ENCODE results near the gene OLAH. TPM values are rescaled to one million over a fixed set of nuclear protein-coding genes. Genes with fewer than 3 reads are reported as not detected.

The OLAH gene
- total RNA-seq, 3 donors from 2014 or later: 0.16 TPM; not detected in 2

- no peak for ATAC-seq
- no peak for DNase-seq
- no peak overlapping the region for H3K4me3 ChIP-seq
- TF ChIP-seq CTCF (IDR thresholded peaks at IDR 0.05): no peak
- no peaks in the 10 kb centered on the region for H3K36me3 ChIP-seq (ENCODE audit: low read depth)
- no peaks in the 10 kb centered on the region for H3K4me1 ChIP-seq (ENCODE audit: low read depth)
- intact Hi-C loops (cut with DNase I, micrococcal nuclease): no loop called here
- no peaks in the 10 kb centered on the region for H3K9me3 ChIP-seq
These were observed 16.0 kb upstream of the OLAH start for GRCh38 chr10:15027741-15028140.

GRCh38 chr10:15035385-15036301, 8.1 kb upstream of the OLAH start:
- TF ChIP-seq CTCF (IDR thresholded peaks at IDR 0.05): no peak
- no peak overlapping the region for H3K4me3 ChIP-seq
- H3K9me3 ChIP-seq: no peaks in the 10 kb centered on the region
- ATAC-seq (peak; percentile 29), DNase-seq (peak in 2 of 3 donors; percentile 24 to 27)
- no peaks in the 10 kb centered on the region for H3K4me1 ChIP-seq (ENCODE audit: low read depth)
- intact Hi-C loops (cut with DNase I, micrococcal nuclease): no loop called here
- no peaks in the 10 kb centered on the region for H3K36me3 ChIP-seq (ENCODE audit: low read depth)

- no peaks in the 10 kb centered on the region for H3K4me1 ChIP-seq (ENCODE audit: low read depth)
- no peaks in the 10 kb centered on the region for H3K9me3 ChIP-seq
- ATAC-seq: peak; percentile 43
- H3K36me3 ChIP-seq (ENCODE audit: low read depth): no peaks in the 10 kb centered on the region
- no peak for TF ChIP-seq CTCF (IDR thresholded peaks at IDR 0.05)
- DNase-seq: no peak
- intact Hi-C loops (cut with DNase I, micrococcal nuclease): no loop called here
- H3K4me3 ChIP-seq: no peak overlapping the region
These were observed 6.1 kb upstream of the OLAH start for GRCh38 chr10:15037691-15038090.

- ATAC-seq: no peak
- Histone ChIP-seq H3K4me1 (ENCODE audit: low read depth) (no peaks in the 10 kb centered on the region), H3K4me3 (no peak overlapping the region), H3K36me3 (ENCODE audit: low read depth) (no peaks in the 10 kb centered on the region), H3K9me3 (no peaks in the 10 kb centered on the region)
- intact Hi-C loops (cut with DNase I, micrococcal nuclease): no loop called here
- no peak for TF ChIP-seq CTCF (IDR thresholded peaks at IDR 0.05)
- DNase-seq: no peak
These were observed 5.3 kb upstream of the OLAH start for GRCh38 chr10:15038416-15038815.

GRCh38 chr10:15045380-15045779, 1.6 kb downstream of the OLAH start:
- no peak for DNase-seq
- Histone ChIP-seq H3K4me3 (no peak overlapping the region), H3K9me3 (no peaks in the 10 kb centered on the region), H3K4me1 (ENCODE audit: low read depth) (no peaks in the 10 kb centered on the region), H3K36me3 (ENCODE audit: low read depth) (no peaks in the 10 kb centered on the region)
- intact Hi-C loops (cut with DNase I, micrococcal nuclease): no loop called here
- no peak for TF ChIP-seq CTCF (IDR thresholded peaks at IDR 0.05)
- no peak for ATAC-seq
